Ishikawa (cell line): ENCODE data around the gene ZC3H8.

Source experiments
- EGR1 ChIP-seq: IDR thresholded peaks from 2 replicates; pipeline ENCODE4 v1.6.1; 2012
- EP300 ChIP-seq: IDR thresholded peaks from 2 replicates; pipeline ENCODE4 v1.6.1; 2012; ENCODE audit warnings: borderline replicate concordance
- FOXM1 ChIP-seq: IDR thresholded peaks from 2 replicates; pipeline ENCODE4 v1.6.1; 2012; ENCODE audit warnings: low read depth, borderline replicate concordance
- NFIC ChIP-seq: IDR thresholded peaks from 2 replicates; pipeline ENCODE4 v1.6.1; 2012
- RAD21 ChIP-seq: IDR thresholded peaks from 2 replicates; pipeline ENCODE4 v1.6.1; 2012; ENCODE audit warnings: low read depth
- TAF1 ChIP-seq: IDR thresholded peaks from 2 replicates; pipeline ENCODE4 v1.6.1; 2012; ENCODE audit warnings: low read depth, mild to moderate bottlenecking
- TCF12 ChIP-seq: IDR thresholded peaks from 2 replicates; pipeline ENCODE4 v1.6.1; 2012; ENCODE audit warnings: low read depth
- TF ChIP-seq, protein P1 (sequence below): IDR thresholded peaks from 2 replicates; pipeline ENCODE4 v1.6.1; 2012

DNA sequence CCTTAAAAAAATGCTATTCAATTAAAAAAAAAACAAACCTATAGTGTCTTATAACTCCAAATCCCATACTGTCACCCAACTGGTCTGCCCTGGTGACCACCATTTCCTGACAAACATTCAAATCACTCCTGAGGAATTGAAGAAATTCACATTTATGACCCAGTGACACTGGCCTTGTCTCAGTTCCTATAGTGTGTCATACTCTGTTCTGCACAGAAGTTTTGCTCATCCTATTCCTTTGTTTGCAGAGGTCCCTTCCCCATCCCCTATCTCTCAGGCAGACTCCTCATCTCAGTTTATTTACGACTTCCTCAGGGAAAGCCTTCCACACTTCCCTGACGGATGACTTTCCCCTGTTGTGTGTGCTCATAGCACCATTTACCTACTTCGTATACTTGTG lies 35.2 kb upstream of the ZC3H8 start:
- TF ChIP-seq RAD21 (no peak), TAF1 (no peak), FOXM1 (no peak), EP300 (no peak), EGR1 (no peak), NFIC (no peak), TCF12 (no peak)
- TF ChIP-seq, protein P1, sequence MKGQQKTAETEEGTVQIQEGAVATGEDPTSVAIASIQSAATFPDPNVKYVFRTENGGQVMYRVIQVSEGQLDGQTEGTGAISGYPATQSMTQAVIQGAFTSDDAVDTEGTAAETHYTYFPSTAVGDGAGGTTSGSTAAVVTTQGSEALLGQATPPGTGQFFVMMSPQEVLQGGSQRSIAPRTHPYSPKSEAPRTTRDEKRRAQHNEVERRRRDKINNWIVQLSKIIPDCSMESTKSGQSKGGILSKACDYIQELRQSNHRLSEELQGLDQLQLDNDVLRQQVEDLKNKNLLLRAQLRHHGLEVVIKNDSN: no peak
